ENCODE data around the gene PLEKHA8.
"Not testable (repeated sequence)": the region's sequence is repeated elsewhere in the genome, so short reads cannot be mapped to it uniquely, and the experiment has no call there.

Gene PLEKHA8

GRCh38 chr7:30041526-30042269, 13.5 kb downstream of the PLEKHA8 start:
- H3K4me3 ChIP-seq (ENCODE audit: insufficient read length, low read depth): no peak overlapping the region
- H3K9me3 ChIP-seq (ENCODE audit: insufficient read depth, low read length): no peaks in the 10 kb centered on the region
- no peaks in the 10 kb centered on the region for H3K27me3 ChIP-seq (ENCODE audit: insufficient read depth, insufficient read length)
- H3K4me1 ChIP-seq (ENCODE audit: insufficient read depth, insufficient read length): no peaks in the 10 kb centered on the region
- peaks cover 18% of the 10 kb centered on the region for H3K36me3 ChIP-seq (ENCODE audit: insufficient read depth, insufficient read length, low read length)
- no peak for DNase-seq (ENCODE audit: low read depth, low spot score)
- TF ChIP-seq SUZ12 (IDR thresholded peaks at IDR 0.05; ENCODE audit: extremely low read depth, insufficient read depth, insufficient read length): no peak
- TF ChIP-seq YY1 (IDR thresholded peaks at IDR 0.05; ENCODE audit: insufficient read depth, insufficient read length): no peak
- no peak for TF ChIP-seq ZNF274 (IDR thresholded peaks at IDR 0.05; ENCODE audit: low read depth, low read length)
- H3K9ac ChIP-seq (ENCODE audit: insufficient read length, low read depth): no peak overlapping the region

- Histone ChIP-seq H3K9me3 (ENCODE audit: insufficient read depth, low read length) (no peaks in the 10 kb centered on the region), H3K36me3 (ENCODE audit: insufficient read depth, insufficient read length, low read length) (peaks cover 54% of the 10 kb centered on the region), H3K9ac (ENCODE audit: insufficient read length, low read depth) (no peak overlapping the region), H3K27me3 (ENCODE audit: insufficient read depth, insufficient read length) (no peaks in the 10 kb centered on the region), H3K4me3 (ENCODE audit: insufficient read length, low read depth) (no peak overlapping the region), H3K4me1 (ENCODE audit: insufficient read depth, insufficient read length) (no peaks in the 10 kb centered on the region)
- TF ChIP-seq ZNF274 (IDR thresholded peaks at IDR 0.05; ENCODE audit: low read depth, low read length) (no peak), YY1 (IDR thresholded peaks at IDR 0.05; ENCODE audit: insufficient read depth, insufficient read length) (no peak), SUZ12 (IDR thresholded peaks at IDR 0.05; ENCODE audit: extremely low read depth, insufficient read depth, insufficient read length) (no peak)
- no peak for DNase-seq (ENCODE audit: low read depth, low spot score)
These were observed 18.0 kb downstream of the PLEKHA8 start for GRCh38 chr7:30046127-30046770.

- TF ChIP-seq SUZ12 (IDR thresholded peaks at IDR 0.05; ENCODE audit: extremely low read depth, insufficient read depth, insufficient read length) (no peak), YY1 (IDR thresholded peaks at IDR 0.05; ENCODE audit: insufficient read depth, insufficient read length) (no peak)
- no peaks in the 10 kb centered on the region for H3K27me3 ChIP-seq (ENCODE audit: insufficient read depth, insufficient read length)
- no peak for DNase-seq (ENCODE audit: low read depth, low spot score)
- H3K4me3 ChIP-seq (ENCODE audit: insufficient read length, low read depth): no peak overlapping the region
- H3K4me1 ChIP-seq (ENCODE audit: insufficient read depth, insufficient read length): no peaks in the 10 kb centered on the region
- H3K9me3 ChIP-seq (ENCODE audit: insufficient read depth, low read length): no peaks in the 10 kb centered on the region
- peaks cover 62% of the 10 kb centered on the region for H3K36me3 ChIP-seq (ENCODE audit: insufficient read depth, insufficient read length, low read length)
- H3K9ac ChIP-seq (ENCODE audit: insufficient read length, low read depth): no peak overlapping the region
These were observed 18.9 kb downstream of the PLEKHA8 start for GRCh38 chr7:30047124-30047523.

- H3K9me3 ChIP-seq (ENCODE audit: insufficient read depth, low read length): no peaks in the 10 kb centered on the region
- H3K36me3 ChIP-seq (ENCODE audit: insufficient read depth, insufficient read length, low read length): peaks cover 72% of the 10 kb centered on the region
- TF ChIP-seq YY1 (IDR thresholded peaks at IDR 0.05; ENCODE audit: insufficient read depth, insufficient read length) (no peak), ZNF274 (IDR thresholded peaks at IDR 0.05; ENCODE audit: low read depth, low read length) (no peak)
- no peak overlapping the region for H3K9ac ChIP-seq (ENCODE audit: insufficient read length, low read depth)
- no peak for DNase-seq (ENCODE audit: low read depth, low spot score)
- H3K4me3 ChIP-seq (ENCODE audit: insufficient read length, low read depth): no peak overlapping the region
- H3K27me3 ChIP-seq (ENCODE audit: insufficient read depth, insufficient read length): no peaks in the 10 kb centered on the region
- no peaks in the 10 kb centered on the region for H3K4me1 ChIP-seq (ENCODE audit: insufficient read depth, insufficient read length)
These were observed 20.4 kb downstream of the PLEKHA8 start for GRCh38 chr7:30048582-30048981.

- Histone ChIP-seq H3K4me1 (ENCODE audit: insufficient read depth, insufficient read length) (no peaks in the 10 kb centered on the region), H3K4me3 (ENCODE audit: insufficient read length, low read depth) (no peak overlapping the region), H3K27me3 (ENCODE audit: insufficient read depth, insufficient read length) (no peaks in the 10 kb centered on the region), H3K36me3 (ENCODE audit: insufficient read depth, insufficient read length, low read length) (peaks cover 77% of the 10 kb centered on the region), H3K9me3 (ENCODE audit: insufficient read depth, low read length) (no peaks in the 10 kb centered on the region), H3K9ac (ENCODE audit: insufficient read length, low read depth) (no peak overlapping the region)
- DNase-seq (ENCODE audit: low read depth, low spot score): no peak
- TF ChIP-seq SUZ12 (IDR thresholded peaks at IDR 0.05; ENCODE audit: extremely low read depth, insufficient read depth, insufficient read length) (no peak), ZNF274 (IDR thresholded peaks at IDR 0.05; ENCODE audit: low read depth, low read length) (no peak), YY1 (IDR thresholded peaks at IDR 0.05; ENCODE audit: insufficient read depth, insufficient read length) (no peak)
These were observed 21.0 kb downstream of the PLEKHA8 start for GRCh38 chr7:30049173-30049572.

- no peak for DNase-seq (ENCODE audit: low read depth, low spot score)
- Histone ChIP-seq H3K9me3 (ENCODE audit: insufficient read depth, low read length) (peaks cover 10% of the 10 kb centered on the region), H3K9ac (ENCODE audit: insufficient read length, low read depth) (no peak overlapping the region), H3K27me3 (ENCODE audit: insufficient read depth, insufficient read length) (no peaks in the 10 kb centered on the region), H3K36me3 (ENCODE audit: insufficient read depth, insufficient read length, low read length) (peaks cover 68% of the 10 kb centered on the region), H3K4me3 (ENCODE audit: insufficient read length, low read depth) (no peak overlapping the region), H3K4me1 (ENCODE audit: insufficient read depth, insufficient read length) (no peaks in the 10 kb centered on the region)
- no peak for TF ChIP-seq YY1 (IDR thresholded peaks at IDR 0.05; ENCODE audit: insufficient read depth, insufficient read length)
- TF ChIP-seq SUZ12 (IDR thresholded peaks at IDR 0.05; ENCODE audit: extremely low read depth, insufficient read depth, insufficient read length): no peak
- no peak for TF ChIP-seq ZNF274 (IDR thresholded peaks at IDR 0.05; ENCODE audit: low read depth, low read length)
These were observed 24.9 kb downstream of the PLEKHA8 start for GRCh38 chr7:30053068-30053467.

GRCh38 chr7:30057741-30058140, 29.5 kb downstream of the PLEKHA8 start:
- H3K9ac ChIP-seq (ENCODE audit: insufficient read length, low read depth): no peak overlapping the region
- TF ChIP-seq YY1 (IDR thresholded peaks at IDR 0.05; ENCODE audit: insufficient read depth, insufficient read length) (no peak), SUZ12 (IDR thresholded peaks at IDR 0.05; ENCODE audit: extremely low read depth, insufficient read depth, insufficient read length) (no peak), ZNF274 (IDR thresholded peaks at IDR 0.05; ENCODE audit: low read depth, low read length) (no peak)
- H3K27me3 ChIP-seq (ENCODE audit: insufficient read depth, insufficient read length): no peaks in the 10 kb centered on the region
- no peak overlapping the region for H3K4me3 ChIP-seq (ENCODE audit: insufficient read length, low read depth)
- peaks cover 15% of the 10 kb centered on the region for H3K9me3 ChIP-seq (ENCODE audit: insufficient read depth, low read length)
- peaks cover 50% of the 10 kb centered on the region for H3K36me3 ChIP-seq (ENCODE audit: insufficient read depth, insufficient read length, low read length)
- no peak for DNase-seq (ENCODE audit: low read depth, low spot score)
- H3K4me1 ChIP-seq (ENCODE audit: insufficient read depth, insufficient read length): no peaks in the 10 kb centered on the region

- H3K27me3 ChIP-seq (ENCODE audit: insufficient read depth, insufficient read length); H3K4me3 ChIP-seq (ENCODE audit: insufficient read length, low read depth); DNase-seq (ENCODE audit: low read depth, low spot score); H3K4me1 ChIP-seq (ENCODE audit: insufficient read depth, insufficient read length); H3K9ac ChIP-seq (ENCODE audit: insufficient read length, low read depth): not testable (repeated sequence)
- Histone ChIP-seq H3K36me3 (ENCODE audit: insufficient read depth, insufficient read length, low read length) (peaks cover 56% of the 10 kb centered on the region), H3K9me3 (ENCODE audit: insufficient read depth, low read length) (peaks cover 15% of the 10 kb centered on the region)
These were observed 33.6 kb downstream of the PLEKHA8 start for GRCh38 chr7:30061786-30062185.

Data from NT2/D1 (cell line).